Inflammatory macrophage treated with lipopolysaccharide for 4 hours (primary cell): Measurements from ENCODE around the gene STPG3.
"Not testable (repeated sequence)": the region's sequence is repeated elsewhere in the genome, so short reads cannot be mapped to it uniquely, and the experiment has no call there.

Source experiments
- DNase-seq: peaks from one replicate; pipeline ENCODE4 v3.0.0-alpha.2; 2020

The STPG3 gene

GRCh38 chr9:137247135-137247915 is 3.8 kb upstream of the STPG3 start:
- DNase-seq, result no peak

DNA sequence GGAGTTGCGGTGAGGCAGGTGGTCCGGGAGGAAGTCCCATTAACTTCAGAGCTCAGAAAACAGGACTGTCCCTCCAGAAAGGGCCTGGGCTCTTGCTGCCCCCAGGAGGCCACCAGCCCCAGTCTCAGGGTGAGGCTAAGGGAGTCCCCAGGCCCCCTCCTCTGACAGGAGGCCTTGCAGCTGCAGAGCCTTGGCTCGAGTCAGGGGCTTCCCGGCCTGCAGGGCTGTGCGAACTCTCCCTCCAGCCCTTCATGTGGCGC is 3.2 kb upstream of the STPG3 start:
- DNase-seq, result no peak

- no peak for DNase-seq
Observed at GRCh38 chr9:137250329-137251193, 525 bp upstream of the STPG3 start.

DNA sequence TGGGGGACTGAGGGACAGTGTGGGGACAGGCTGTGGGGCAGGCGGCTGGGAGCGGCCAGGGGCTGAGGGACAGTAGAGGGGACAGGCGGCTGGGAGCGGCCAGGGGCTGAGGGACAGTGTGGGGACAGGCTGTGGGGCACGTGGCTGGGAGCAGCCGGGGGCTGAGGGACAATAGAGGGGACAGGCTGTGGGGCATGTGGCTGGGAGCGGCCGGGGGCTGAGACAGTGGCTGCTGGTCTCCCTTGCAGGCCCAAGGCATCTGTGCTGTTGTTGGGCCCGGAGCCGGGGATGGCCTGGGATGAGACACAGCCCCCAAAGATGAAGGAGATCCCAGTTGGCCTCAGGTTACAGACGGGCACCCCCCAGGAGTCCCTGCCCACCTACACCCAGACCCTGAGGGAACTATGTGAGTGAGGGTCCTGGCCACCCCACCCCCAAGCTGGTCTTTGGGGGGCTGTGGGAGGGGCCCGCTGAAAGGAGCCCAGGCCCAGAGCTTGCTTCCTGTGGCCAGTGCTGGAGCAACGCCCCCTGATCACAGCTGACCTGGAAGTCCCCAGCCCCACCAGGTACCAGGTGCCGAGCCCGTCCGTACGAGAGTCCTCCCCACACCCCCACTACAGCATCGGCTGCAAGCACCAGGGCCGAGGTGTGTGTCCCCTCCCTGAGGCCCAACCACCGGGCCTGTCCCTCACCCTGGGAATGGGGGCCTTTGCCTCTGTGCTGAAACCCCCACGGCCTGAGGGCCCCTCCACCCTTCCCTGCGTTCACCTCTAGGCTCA is 593 bp downstream of the STPG3 start:
- no peak for DNase-seq

- DNase-seq, result no peak
Observed at GRCh38 chr9:137252555-137253506, 1.7 kb downstream of the STPG3 start.

DNA sequence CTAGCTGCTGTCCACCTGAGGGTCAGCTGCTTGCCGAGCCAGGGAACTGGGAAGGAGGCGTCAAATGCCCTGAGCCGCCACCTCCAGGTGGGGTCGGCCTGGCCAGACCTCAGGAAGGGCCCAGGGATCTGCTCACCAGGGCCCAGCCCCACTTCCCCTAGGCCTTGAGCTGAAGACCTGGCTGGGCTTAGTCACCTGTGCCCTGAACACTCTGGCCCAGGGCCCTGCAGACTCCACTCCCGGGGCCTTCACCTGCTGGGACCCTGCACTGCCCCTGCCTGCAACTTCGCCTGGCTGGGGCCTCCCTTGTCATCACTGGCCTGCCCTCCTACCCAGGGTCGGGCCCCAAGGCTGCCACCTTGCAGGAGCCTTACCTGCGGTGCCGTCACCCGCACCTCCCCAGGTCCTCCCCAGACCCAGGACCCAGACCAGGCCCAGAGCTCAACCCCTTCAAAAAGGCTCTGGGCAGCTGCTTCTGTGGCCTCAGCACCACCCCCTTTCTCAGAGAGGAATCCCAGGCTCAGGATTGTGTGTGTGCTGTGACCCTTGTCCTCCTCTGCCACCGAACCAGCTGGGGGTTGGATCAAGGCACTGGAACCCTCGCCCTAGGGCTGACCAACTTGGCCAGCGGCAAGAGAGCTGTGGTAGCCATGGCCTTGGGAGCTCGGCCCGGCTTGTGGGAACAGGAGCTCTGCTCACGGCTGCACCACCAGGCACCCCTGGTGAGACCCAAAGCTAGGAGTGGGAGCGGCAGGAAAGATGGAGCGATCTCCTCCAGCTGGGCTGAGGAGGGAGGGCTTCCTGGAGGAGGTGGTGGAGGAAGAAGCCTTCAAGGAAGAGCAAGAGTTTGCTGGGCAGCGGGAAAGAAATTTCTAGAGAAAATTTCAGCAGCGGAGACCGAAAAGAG is 2.9 kb downstream of the STPG3 start:
- DNase-seq, result no peak

DNA sequence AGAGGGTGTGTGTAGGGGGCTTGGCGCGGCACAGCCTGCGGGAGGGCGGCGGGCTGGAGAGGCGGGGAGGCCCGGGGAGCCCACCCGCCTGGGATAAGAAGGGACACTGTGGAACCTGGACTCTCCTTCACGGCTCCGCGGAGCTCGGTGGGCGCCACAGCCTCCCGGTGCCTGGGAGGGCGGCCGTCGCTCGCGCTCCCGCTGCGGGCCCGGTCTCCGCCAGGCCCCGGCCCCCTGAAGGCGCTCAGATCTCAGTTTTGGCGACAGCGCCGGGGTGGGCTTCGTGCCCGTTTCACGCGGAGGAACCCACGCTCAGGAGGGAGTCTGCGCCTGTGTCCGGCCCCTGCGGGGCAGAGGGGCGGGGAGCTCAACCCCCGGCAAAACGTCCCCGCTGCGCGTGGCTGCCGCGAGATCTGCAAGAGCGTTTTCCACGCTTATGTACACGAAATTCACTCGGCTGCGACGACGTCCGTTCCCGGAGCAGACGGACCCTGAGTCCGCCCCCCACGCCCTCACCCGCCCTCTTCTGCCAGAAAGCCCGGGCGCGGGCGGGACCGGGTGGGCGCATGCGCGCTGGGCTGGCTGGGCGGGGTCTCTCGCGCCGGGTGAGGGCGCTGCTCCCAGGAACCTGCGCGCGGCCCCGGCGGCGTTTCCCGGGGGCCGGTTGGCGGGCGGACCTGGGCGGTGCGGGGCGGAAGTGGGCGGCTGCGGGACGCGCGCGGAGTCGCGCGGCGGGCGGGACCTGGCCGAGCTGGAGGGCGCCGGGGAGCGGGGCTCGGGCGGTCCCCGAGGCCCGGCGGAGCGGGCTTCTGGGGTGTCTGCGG is 3.8 kb downstream of the STPG3 start, which contains the start of gene NELFB:
Gene NELFB (plus strand): TSS at position 704 of the 824 bp plus-strand sequence.
- DNase-seq, result peak; percentile 82

DNA sequence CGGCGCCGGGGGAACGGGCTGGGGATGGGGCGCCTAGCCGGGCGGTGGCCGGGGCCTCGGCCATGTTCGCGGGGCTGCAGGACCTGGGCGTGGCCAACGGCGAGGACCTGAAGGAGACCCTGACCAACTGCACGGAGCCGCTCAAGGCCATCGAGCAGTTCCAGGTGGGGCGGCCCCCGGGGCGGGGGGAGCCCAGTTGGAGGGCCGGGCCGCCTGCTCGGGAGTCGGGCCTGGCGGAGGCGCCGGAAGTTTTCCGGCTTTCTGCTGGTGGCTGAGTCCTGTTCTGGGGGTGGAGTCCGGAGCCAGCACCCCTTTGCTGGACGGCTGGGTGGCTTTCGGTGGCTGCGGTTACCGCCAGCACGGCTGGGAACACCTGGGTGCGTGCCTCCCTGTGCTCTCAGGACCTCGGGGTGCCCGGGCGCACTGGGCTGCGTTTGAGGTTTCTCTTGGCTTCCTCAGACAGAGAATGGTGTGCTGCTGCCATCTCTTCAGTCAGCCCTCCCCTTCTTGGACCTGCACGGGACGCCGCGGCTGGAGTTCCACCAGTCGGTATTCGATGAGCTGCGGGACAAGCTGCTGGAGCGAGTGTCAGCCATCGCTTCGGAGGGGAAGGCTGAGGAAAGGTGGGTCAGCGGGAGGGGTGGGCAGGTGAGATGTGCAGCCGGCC is 4.5 kb downstream of the STPG3 start:
- DNase-seq, result peak; percentile 28

GRCh38 chr9:137256362-137256761 is 5.3 kb downstream of the STPG3 start:
- DNase-seq, result no peak

DNA sequence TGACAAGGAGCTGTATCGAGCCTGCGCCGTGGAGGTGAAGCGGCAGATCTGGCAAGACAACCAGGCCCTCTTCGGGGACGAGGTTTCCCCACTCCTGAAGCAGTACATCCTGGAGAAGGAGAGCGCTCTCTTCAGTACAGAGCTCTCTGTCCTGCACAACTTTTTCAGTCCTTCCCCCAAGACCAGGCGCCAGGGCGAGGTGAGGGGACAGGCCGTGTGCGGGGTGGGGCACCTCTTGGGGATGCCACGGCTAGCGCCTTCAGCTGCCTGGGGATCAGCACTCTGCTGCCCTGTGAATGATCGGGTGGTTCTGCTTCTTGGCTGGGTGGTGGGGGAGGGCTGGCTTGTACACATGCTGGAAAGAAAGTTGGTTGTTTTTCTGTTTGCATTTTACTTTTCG is 5.8 kb downstream of the STPG3 start:
- DNase-seq, result no peak

GRCh38 chr9:137262173-137262908 is 11.3 kb downstream of the STPG3 start:
- DNase-seq, result not testable (repeated sequence)

GRCh38 chr9:137262909-137263285 is 11.8 kb downstream of the STPG3 start:
- DNase-seq, result no peak

DNA sequence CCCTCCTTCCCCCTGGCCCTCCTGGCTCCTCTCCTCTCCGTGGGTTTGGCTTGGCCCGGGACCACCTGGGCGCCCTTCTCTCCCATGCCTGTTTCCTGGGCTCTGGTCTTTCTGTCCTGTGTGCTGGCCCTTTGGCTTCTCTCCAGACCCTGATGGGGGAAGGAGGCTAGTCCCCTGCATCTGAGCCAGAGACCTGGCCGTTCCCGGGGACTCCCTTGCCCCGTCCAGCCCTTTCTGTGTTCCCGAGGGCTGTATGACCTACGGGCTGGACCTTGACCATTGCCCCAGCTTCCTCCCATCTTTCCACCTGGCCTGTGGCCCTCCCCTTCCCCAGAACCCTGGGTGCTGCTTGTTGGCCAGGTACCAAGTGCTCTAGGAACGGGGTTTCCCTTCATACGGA is 12.4 kb downstream of the STPG3 start:
- no peak for DNase-seq

GRCh38 chr9:137264067-137264466 is 13.0 kb downstream of the STPG3 start:
- no peak for DNase-seq

GRCh38 chr9:137265496-137266161 is 14.5 kb downstream of the STPG3 start:
- DNase-seq, result no peak

- no peak for DNase-seq
Observed at GRCh38 chr9:137266162-137266527, 15.1 kb downstream of the STPG3 start.

GRCh38 chr9:137266585-137267453 is 15.7 kb downstream of the STPG3 start:
- no peak for DNase-seq
